Measurements from ENCODE around the gene HSPA1L.

DNA sequence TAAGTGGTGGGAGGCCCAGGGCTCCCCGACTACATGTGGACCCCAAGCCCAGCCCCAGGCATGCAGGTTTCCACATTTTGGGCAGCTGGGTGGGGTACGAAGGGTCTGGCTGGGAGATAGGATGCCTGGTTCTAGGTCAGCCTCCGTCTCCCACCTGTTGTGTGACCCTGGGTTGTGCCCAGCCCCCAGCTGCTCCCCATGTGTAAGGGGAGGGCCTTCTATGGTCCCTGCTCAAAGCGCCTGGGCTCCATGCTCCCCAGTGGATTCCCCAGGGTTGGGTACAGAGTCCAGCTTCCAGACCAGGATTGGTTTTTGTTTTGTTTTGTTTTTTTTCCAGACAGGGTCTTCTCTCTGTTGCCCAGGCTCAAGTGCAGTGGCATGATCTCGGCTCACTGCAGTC is 36.9 kb downstream of the HSPA1L start:
- TF ChIP-seq CTCF (IDR thresholded peaks at IDR 0.05): no peak
- no peak for TF ChIP-seq POLR2A (IDR thresholded peaks at IDR 0.05)

Measured in lower leg skin (tissue), 3 donors.